IMR-90 (cell line): Measurements from ENCODE around the gene SGCA. TPM values are rescaled to one million over a fixed set of nuclear protein-coding genes. Genes with fewer than 3 reads are reported as not detected.

Experiments
- ATAC-seq: fragments of 200-7000 bp; cut with Tn5 transposase; 2 replicates; pipeline ENCODE4 v1.9.1; 2020; ENCODE audit warnings: low read depth, mild to moderate bottlenecking, moderate library complexity
- BruUV-seq: library from RNA; stranded (reverse); fragments of 400-500 nt; replicated peaks from 2 replicates; lab custom pipeline; 2021; lab: Mats Ljungman, UMichigan
- CTCF ChIA-PET: fragments of 300-600 bp; formaldehyde crosslinking; extraction: SDS; loops from one replicate; lab custom pipeline; 2021; ENCODE audit warnings: antibody characterized with exemption; lab: Yijun Ruan, JAX
- POLR2A ChIA-PET: fragments of 300-600 bp; sonication (Branson Sonifier 250); formaldehyde crosslinking; loops from one replicate; lab custom pipeline; 2022; ENCODE audit warnings: antibody characterized with exemption; ENCODE audit not compliant: unreplicated experiment; lab: Charles Lee
- DNase-seq: peaks from one replicate; pipeline ENCODE4 v3.0.0; 2013
- H2AFZ ChIP-seq: replicated peaks from 2 replicates; pipeline ENCODE3; 2013; ENCODE audit warnings: low read length, mild to moderate bottlenecking; ENCODE audit not compliant: poor library complexity
- H2AK5ac ChIP-seq: 2 replicates; pipeline ENCODE4 v1.6.1; 2013; ENCODE audit warnings: low read depth, low read length, inconsistent platforms
- H2AK9ac ChIP-seq: replicated peaks from 2 replicates; pipeline ENCODE3; 2013; ENCODE audit warnings: mild to moderate bottlenecking, low read depth, low read length, moderate library complexity; ENCODE audit not compliant: poor library complexity
- H2BK120ac ChIP-seq: 2 replicates; pipeline ENCODE4 v1.6.1; 2013; ENCODE audit warnings: low read depth, low read length, inconsistent platforms
- H2BK15ac ChIP-seq: 3 replicates; pipeline ENCODE4 v1.6.1; 2013; ENCODE audit warnings: low read depth, low read length, inconsistent platforms
- H2BK20ac ChIP-seq: 2 replicates; pipeline ENCODE4 v1.6.1; 2013; ENCODE audit warnings: low read depth, mild to moderate bottlenecking, inconsistent platforms, low read length, moderate library complexity
- H2BK5ac ChIP-seq: 2 replicates; pipeline ENCODE4 v1.6.1; 2013; ENCODE audit warnings: mild to moderate bottlenecking, low read depth, low read length, inconsistent platforms; ENCODE audit not compliant: poor library complexity, severe bottlenecking
- H3K14ac ChIP-seq: replicated peaks from 2 replicates; pipeline ENCODE4 v1.6.1; 2013; ENCODE audit warnings: low read depth, low read length, inconsistent platforms
- H3K18ac ChIP-seq: 2 replicates; pipeline ENCODE4 v1.6.1; 2013; ENCODE audit warnings: low read depth, low read length, control low read depth
- H3K23ac ChIP-seq: 2 replicates; pipeline ENCODE4 v1.6.1; 2013; ENCODE audit warnings: low read depth, low read length, inconsistent platforms
- H3K27ac ChIP-seq: 2 replicates; pipeline ENCODE4 v1.5.1; 2013; ENCODE audit warnings: mild to moderate bottlenecking, control low read depth, low read length; ENCODE audit not compliant: insufficient read depth
- H3K27me3 ChIP-seq: 2 replicates; pipeline ENCODE4 v1.6.1; 2013; ENCODE audit warnings: low read length; ENCODE audit not compliant: control insufficient read depth, insufficient read depth
- H3K36me3 ChIP-seq: 2 replicates; pipeline ENCODE4 v1.6.1; 2013; ENCODE audit warnings: low read length, mixed read lengths; ENCODE audit not compliant: control insufficient read depth, insufficient read depth
- H3K4ac ChIP-seq: 2 replicates; pipeline ENCODE4 v1.6.1; 2013; ENCODE audit warnings: low read depth, low read length, inconsistent platforms
- H3K4me1 ChIP-seq: 2 replicates; pipeline ENCODE4 v1.6.1; 2013; ENCODE audit warnings: low read length, mixed read lengths; ENCODE audit not compliant: control insufficient read depth, insufficient read depth
- H3K4me2 ChIP-seq: 2 replicates; pipeline ENCODE4 v1.6.1; 2013; ENCODE audit warnings: low read depth, mild to moderate bottlenecking, control low read depth, low read length, moderate library complexity
- H3K4me3 ChIP-seq: 2 replicates; pipeline ENCODE4 v1.5.1; 2013; ENCODE audit warnings: low read depth, mild to moderate bottlenecking, control low read depth, low read length, moderate library complexity; ENCODE audit not compliant: insufficient read depth
- H3K56ac ChIP-seq: 2 replicates; pipeline ENCODE4 v1.6.1; 2013; ENCODE audit warnings: low read length, inconsistent platforms; ENCODE audit not compliant: insufficient read depth; ENCODE audit errors: extremely low read depth
- H3K79me1 ChIP-seq, 2 experiments: 2 replicates each; pipeline ENCODE4 v1.6.1; 2013; ENCODE audit warnings: low read length in 2 of 2, inconsistent platforms in 1 of 2, low read depth in 1 of 2
- H3K9ac ChIP-seq: 2 replicates; pipeline ENCODE4 v1.6.1; 2013; ENCODE audit warnings: low read depth, low read length, control low read depth
- H3K9me1 ChIP-seq: 2 replicates; pipeline ENCODE4 v1.6.1; 2013; ENCODE audit warnings: low read length, inconsistent platforms; ENCODE audit not compliant: insufficient read depth
- H3K9me3 ChIP-seq: 2 replicates; pipeline ENCODE4 v1.6.1; 2013; ENCODE audit warnings: low read length; ENCODE audit not compliant: control insufficient read depth, insufficient read depth
- H4K20me1 ChIP-seq: 2 replicates; pipeline ENCODE4 v1.6.1; 2013; ENCODE audit warnings: low read length, inconsistent platforms; ENCODE audit not compliant: insufficient read depth
- H4K5ac ChIP-seq: 2 replicates; pipeline ENCODE4 v1.6.1; 2013; ENCODE audit warnings: mild to moderate bottlenecking, low read depth, low read length, control low read depth
- H4K8ac ChIP-seq, 2 experiments: 2 replicates each; pipeline ENCODE4 v1.6.1; 2013; ENCODE audit warnings: low read depth in 2 of 2, low read length in 2 of 2, control low read depth in 1 of 2, inconsistent platforms in 1 of 2
- H4K91ac ChIP-seq: 2 replicates; pipeline ENCODE4 v1.6.1; 2013; ENCODE audit warnings: low read depth, low read length, inconsistent platforms; ENCODE audit not compliant: insufficient read depth
- SMC3 ChIP-seq: fragments of 150-350 bp; IDR thresholded peaks from 2 replicates; pipeline ENCODE4 v1.6.1; 2016; ENCODE audit warnings: low read depth, mild to moderate bottlenecking, antibody characterized with exemption, low read length, moderate library complexity
- WGBS, 2 experiments: methylation state at CpG; one replicate each; pipeline versions ENCODE4 v1.1.5 to v1.1.7; 2013; ENCODE audit warnings: missing lambda C conversion rate in 2 of 2; ENCODE audit not compliant: insufficient read length in 1 of 2; ENCODE audit errors: extremely low coverage in 2 of 2; 5-methylcytosine and 5-hydroxymethylcytosine counted together
- dilution Hi-C: fragments of 300-500 bp; cut with HindIII; formaldehyde crosslinking; loops from one replicate; pipeline ENCODE4 v1.14.3; 2018; ENCODE audit warnings: low sequenced_read_pairs; ENCODE audit not compliant: unreplicated experiment
- in situ Hi-C: fragments of 300-500 bp; cut with MboI; formaldehyde crosslinking; loops from 3 replicates; pipeline ENCODE4 v1.14.3; 2019; ENCODE audit warnings: low sequenced_read_pairs, inconsistent platforms, mixed read lengths
- intact Hi-C: fragments of 100-400 bp; cut with micrococcal nuclease; formaldehyde crosslinking; loops from 2 replicates; pipeline ENCODE4 v1.10.0; 2022
- polyA plus RNA-seq, 3 experiments: library from polyadenylated mRNA; depleted of rRNA; stranded (reverse); fragments of >200 nt; gene quantifications; 2 replicates each; pipeline ENCODE4 v1.2.3, GENCODE V29; 2012; ENCODE audit warnings: low replicate concordance in 1 of 3
- total RNA-seq: library from RNA; depleted of rRNA; stranded (reverse); fragments of >200 nt; gene quantifications from 2 replicates; pipeline ENCODE4 v1.2.3, GENCODE V29; 2012
- TF ChIP-seq, protein P1 (sequence below): conservative IDR thresholded peaks from 2 replicates; pipeline ENCODE4 v1.5.1; 2012; ENCODE audit warnings: mild to moderate bottlenecking, low read depth, low read length, improper control_type of control experiment

SGCA gene
- total and polyA plus RNA-seq, 2 of the 4 experiments (the other 2 are of a cell fraction): 0.19 TPM; not detected in 1

- POLR2A ChIA-PET: interaction anchor here (0.9 to 3.6 kb wide), 4 partner anchors 9 to 28 kb away, joined by 3 to 17 read pairs (median 3); partner anchors contain the start of gene COL1A1
- dilution Hi-C loops: no loop called here
- peaks cover 99% of the 10 kb centered on the region for H3K36me3 ChIP-seq
Observed at GRCh38 chr17:50192144-50192617, 26.4 kb downstream of the SGCA start.

More at GRCh38 chr17:50192144-50192617, 26.4 kb downstream of the SGCA start:
- peak overlapping the region; percentile 72 for H2BK120ac ChIP-seq
- H3K27me3 ChIP-seq: no peaks in the 10 kb centered on the region
- H3K23ac ChIP-seq: peak overlapping the region; percentile 91
- in situ Hi-C loops: no loop called here
- peaks cover 9 to 97% of the 10 kb centered on the region in 2 experiments; a peak in 3 of 4 replicates for H3K79me1 ChIP-seq
- peak overlapping the region; percentile 66 for H2AFZ ChIP-seq
- H3K4me1 ChIP-seq: peaks cover 51% of the 10 kb centered on the region
- no TSS peak for BruUV-seq
- H3K27ac ChIP-seq: peak overlapping the region; percentile 99
- no peak overlapping the region for H3K4me2 ChIP-seq
- DNase-seq (no peak), ATAC-seq (no peak)
- CTCF ChIA-PET: no interaction called here
- peak overlapping the region; percentile 83 for H4K5ac ChIP-seq
- H3K4me3 ChIP-seq: no peak overlapping the region
- peak overlapping the region; percentile 93 for H2AK5ac ChIP-seq
- H4K91ac ChIP-seq: peak overlapping the region; percentile 83
- intact Hi-C loops: no loop called here
- H4K20me1 ChIP-seq: peaks cover 94% of the 10 kb centered on the region
- H3K9me3 ChIP-seq: no peaks in the 10 kb centered on the region
- peak overlapping the region; percentile 100 for H3K4ac ChIP-seq
- peak overlapping the region; percentile 91 for H3K14ac ChIP-seq
- peak overlapping the region; percentile 58 for H3K9ac ChIP-seq
- TF ChIP-seq SMC3: 0 out of 2 replicates have a peak, but pooled peaks have one; percentile 6
- TF ChIP-seq, protein P1, sequence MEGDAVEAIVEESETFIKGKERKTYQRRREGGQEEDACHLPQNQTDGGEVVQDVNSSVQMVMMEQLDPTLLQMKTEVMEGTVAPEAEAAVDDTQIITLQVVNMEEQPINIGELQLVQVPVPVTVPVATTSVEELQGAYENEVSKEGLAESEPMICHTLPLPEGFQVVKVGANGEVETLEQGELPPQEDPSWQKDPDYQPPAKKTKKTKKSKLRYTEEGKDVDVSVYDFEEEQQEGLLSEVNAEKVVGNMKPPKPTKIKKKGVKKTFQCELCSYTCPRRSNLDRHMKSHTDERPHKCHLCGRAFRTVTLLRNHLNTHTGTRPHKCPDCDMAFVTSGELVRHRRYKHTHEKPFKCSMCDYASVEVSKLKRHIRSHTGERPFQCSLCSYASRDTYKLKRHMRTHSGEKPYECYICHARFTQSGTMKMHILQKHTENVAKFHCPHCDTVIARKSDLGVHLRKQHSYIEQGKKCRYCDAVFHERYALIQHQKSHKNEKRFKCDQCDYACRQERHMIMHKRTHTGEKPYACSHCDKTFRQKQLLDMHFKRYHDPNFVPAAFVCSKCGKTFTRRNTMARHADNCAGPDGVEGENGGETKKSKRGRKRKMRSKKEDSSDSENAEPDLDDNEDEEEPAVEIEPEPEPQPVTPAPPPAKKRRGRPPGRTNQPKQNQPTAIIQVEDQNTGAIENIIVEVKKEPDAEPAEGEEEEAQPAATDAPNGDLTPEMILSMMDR: no peak
- H3K18ac ChIP-seq: peak overlapping the region; percentile 93
- H2BK20ac ChIP-seq: 0 out of 2 replicates have a peak overlapping the region, but pooled peaks have one; percentile 8
- peak overlapping the region; percentile 99 for H2BK5ac ChIP-seq
- peak overlapping the region; percentile 65 to 86 for H4K8ac ChIP-seq
- peak overlapping the region; percentile 73 for H2AK9ac ChIP-seq
- H3K9me1 ChIP-seq: no peaks in the 10 kb centered on the region
- H2BK15ac ChIP-seq: 0 out of 3 replicates have a peak overlapping the region, but pooled peaks have one; percentile 30
- peak overlapping the region; percentile 88 for H3K56ac ChIP-seq
- WGBS, 2 experiments: no CpG with 5 or more reads among the region's 4 CpGs
